ENCODE measurements around the gene LRRC9. TPM values are rescaled to one million over a fixed set of nuclear protein-coding genes. Genes with fewer than 3 reads are reported as not detected.
A peak's percentile ranks its signal among the peaks of the same experiment; 100 is the strongest.

LRRC9 gene
- total RNA-seq, 2 experiments from 2014 or later = not detected

DNA sequence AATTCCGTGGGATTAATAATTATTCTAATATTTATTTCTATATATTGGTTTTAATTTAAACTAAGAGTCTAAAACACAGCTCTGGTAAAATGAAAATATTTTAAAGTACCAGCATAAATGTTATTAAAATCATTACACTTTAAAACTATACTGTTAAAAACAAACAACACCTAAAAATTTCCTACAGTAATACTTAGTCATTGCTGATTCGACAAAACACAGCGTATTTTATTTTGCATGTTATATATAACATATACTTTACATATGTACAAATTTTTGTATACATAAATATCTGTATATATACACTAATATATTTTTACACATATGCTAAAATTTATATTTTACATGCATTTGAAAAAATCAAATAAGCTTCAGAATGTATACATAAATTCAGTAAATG, 165.7 kb downstream of the LRRC9 start:
- no peaks in the 10 kb centered on the region for H3K4me1 ChIP-seq (ENCODE audit: insufficient read depth, low read length)
- no peak overlapping the region for H3K4me3 ChIP-seq (ENCODE audit: low read length)
- no peak for DNase-seq
- H3K27ac ChIP-seq (ENCODE audit: low read depth in 1 of 2, low read length in 2 of 2) = no peak overlapping the region
- intact Hi-C loops (cut with DNase I, micrococcal nuclease) = loop anchor here in 1 of 2 experiments (10.0 kb wide), 2 partner anchors 239 to 889 kb away; no protein-coding TSS in a partner anchor
- Mint-ChIP-seq H3K4me3 (no peak overlapping the region), H3K9me3 (no peaks in the 10 kb centered on the region), H3K4me1 (ENCODE audit: low read depth) (peaks cover 3% of the 10 kb centered on the region), H3K36me3 (ENCODE audit: low read depth) (no peaks in the 10 kb centered on the region), H3K27me3 (peaks cover 5% of the 10 kb centered on the region), H3K27ac (no peak overlapping the region)
- TF ChIP-seq, protein P1, sequence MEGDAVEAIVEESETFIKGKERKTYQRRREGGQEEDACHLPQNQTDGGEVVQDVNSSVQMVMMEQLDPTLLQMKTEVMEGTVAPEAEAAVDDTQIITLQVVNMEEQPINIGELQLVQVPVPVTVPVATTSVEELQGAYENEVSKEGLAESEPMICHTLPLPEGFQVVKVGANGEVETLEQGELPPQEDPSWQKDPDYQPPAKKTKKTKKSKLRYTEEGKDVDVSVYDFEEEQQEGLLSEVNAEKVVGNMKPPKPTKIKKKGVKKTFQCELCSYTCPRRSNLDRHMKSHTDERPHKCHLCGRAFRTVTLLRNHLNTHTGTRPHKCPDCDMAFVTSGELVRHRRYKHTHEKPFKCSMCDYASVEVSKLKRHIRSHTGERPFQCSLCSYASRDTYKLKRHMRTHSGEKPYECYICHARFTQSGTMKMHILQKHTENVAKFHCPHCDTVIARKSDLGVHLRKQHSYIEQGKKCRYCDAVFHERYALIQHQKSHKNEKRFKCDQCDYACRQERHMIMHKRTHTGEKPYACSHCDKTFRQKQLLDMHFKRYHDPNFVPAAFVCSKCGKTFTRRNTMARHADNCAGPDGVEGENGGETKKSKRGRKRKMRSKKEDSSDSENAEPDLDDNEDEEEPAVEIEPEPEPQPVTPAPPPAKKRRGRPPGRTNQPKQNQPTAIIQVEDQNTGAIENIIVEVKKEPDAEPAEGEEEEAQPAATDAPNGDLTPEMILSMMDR (IDR thresholded peaks at IDR 0.05) = no peak
- no peak for ATAC-seq (ENCODE audit: poor library complexity)
- ChIA-PET POLR2A (no interaction called here), CTCF (interaction anchor here (0.7 kb wide), 1 partner anchor 80 kb away, joined by 5 read pairs; the partner anchor contains the start of gene DHRS7)
- H3K36me3 ChIP-seq (ENCODE audit: insufficient read depth, low read length) = no peaks in the 10 kb centered on the region
- no peaks in the 10 kb centered on the region for H3K9me3 ChIP-seq (ENCODE audit: control insufficient read depth in 1 of 2, insufficient read depth in 1 of 2, low read length in 2 of 2)
- H3K27me3 ChIP-seq (ENCODE audit: control insufficient read depth in 1 of 2, insufficient read depth in 2 of 2, low read length in 2 of 2) = no peaks in the 10 kb centered on the region

DNA sequence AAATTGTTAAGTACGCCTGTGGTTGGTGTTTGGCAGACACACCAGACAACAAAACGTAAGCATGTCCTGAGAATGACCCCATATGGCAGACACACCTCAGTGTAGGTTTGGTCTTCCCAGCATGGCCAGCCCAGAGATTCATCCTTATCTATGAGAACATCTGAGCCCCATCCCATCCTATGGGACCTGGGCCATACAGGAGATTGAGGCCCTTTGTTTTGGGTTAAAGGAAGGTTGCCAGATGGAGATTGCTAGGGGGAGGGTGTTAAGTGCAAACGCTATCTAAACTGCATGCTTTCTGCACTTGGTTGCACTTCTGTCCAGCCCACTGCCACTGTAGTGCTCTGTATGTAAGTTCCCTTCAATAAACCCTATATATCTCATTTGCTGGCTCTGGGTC, 167.7 kb downstream of the LRRC9 start:
- Histone ChIP-seq H3K4me3 (ENCODE audit: low read length) (no peak overlapping the region), H3K4me1 (ENCODE audit: insufficient read depth, low read length) (peaks cover 9% of the 10 kb centered on the region), H3K36me3 (ENCODE audit: insufficient read depth, low read length) (no peaks in the 10 kb centered on the region), H3K27ac (ENCODE audit: low read depth in 1 of 2, low read length in 2 of 2) (no peak overlapping the region), H3K27me3 (ENCODE audit: control insufficient read depth in 1 of 2, insufficient read depth in 2 of 2, low read length in 2 of 2) (no peaks in the 10 kb centered on the region), H3K9me3 (ENCODE audit: control insufficient read depth in 1 of 2, insufficient read depth in 1 of 2, low read length in 2 of 2) (no peaks in the 10 kb centered on the region)
- ChIA-PET POLR2A (interaction anchor here (6.3 kb wide), 1 partner anchor 159 kb away, joined by 76 read pairs; the partner anchor contains the start of gene PPM1A), CTCF (no interaction called here)
- no peak for ATAC-seq (ENCODE audit: poor library complexity)
- peaks cover 5% of the 10 kb centered on the region for H3K27me3 Mint-ChIP-seq
- no peak overlapping the region for H3K4me3 Mint-ChIP-seq
- H3K36me3 Mint-ChIP-seq (ENCODE audit: low read depth) = peaks cover 11% of the 10 kb centered on the region
- intact Hi-C loops (cut with DNase I, micrococcal nuclease) = loop anchor here in 1 of 2 experiments (10.0 kb wide), 2 partner anchors 237 to 887 kb away; no protein-coding TSS in a partner anchor
- no peak for DNase-seq
- peaks cover 17% of the 10 kb centered on the region for H3K4me1 Mint-ChIP-seq (ENCODE audit: low read depth)
- H3K27ac Mint-ChIP-seq = no peak overlapping the region
- no peaks in the 10 kb centered on the region for H3K9me3 Mint-ChIP-seq
- TF ChIP-seq, protein P1 (IDR thresholded peaks at IDR 0.05) = no peak

DNA sequence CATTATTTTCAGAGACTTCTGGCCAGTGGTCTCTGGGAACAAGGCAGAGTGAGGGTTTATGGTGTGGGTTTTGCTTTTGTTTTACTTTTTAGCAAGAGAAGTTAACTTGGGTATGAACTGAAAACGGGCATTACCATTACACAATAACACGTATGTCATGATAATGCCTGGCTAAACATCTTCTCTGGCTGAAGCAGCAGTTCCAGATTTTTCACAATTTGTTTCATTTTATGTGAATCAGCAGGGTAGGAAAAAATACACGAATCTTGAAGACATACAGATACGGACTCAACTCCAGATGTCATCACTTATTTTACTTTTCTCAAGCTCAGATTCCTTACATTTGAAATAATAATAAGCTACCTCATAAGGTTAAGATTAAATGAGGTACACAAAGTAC, 169.3 kb downstream of the LRRC9 start:
- no peak for ATAC-seq (ENCODE audit: poor library complexity)
- intact Hi-C loops (cut with DNase I, micrococcal nuclease) = loop anchor here in 1 of 2 experiments (10.0 kb wide), 2 partner anchors 236 to 886 kb away; no protein-coding TSS in a partner anchor
- peaks cover 18% of the 10 kb centered on the region for H3K4me1 ChIP-seq (ENCODE audit: insufficient read depth, low read length)
- H3K36me3 ChIP-seq (ENCODE audit: insufficient read depth, low read length) = no peaks in the 10 kb centered on the region
- TF ChIP-seq, protein P1 (IDR thresholded peaks at IDR 0.05) = no peak
- no peak overlapping the region for H3K27ac ChIP-seq (ENCODE audit: low read depth in 1 of 2, low read length in 2 of 2)
- Mint-ChIP-seq H3K27ac (no peak overlapping the region), H3K9me3 (no peaks in the 10 kb centered on the region), H3K4me3 (peak overlapping the region; percentile 45), H3K4me1 (ENCODE audit: low read depth) (peaks cover 33% of the 10 kb centered on the region), H3K36me3 (ENCODE audit: low read depth) (peaks cover 14% of the 10 kb centered on the region), H3K27me3 (peaks cover 5% of the 10 kb centered on the region)
- H3K9me3 ChIP-seq (ENCODE audit: control insufficient read depth in 1 of 2, insufficient read depth in 1 of 2, low read length in 2 of 2) = no peaks in the 10 kb centered on the region
- ChIA-PET CTCF (interaction anchor here (0.8 to 1.4 kb wide), 2 partner anchors 76 to 242 kb away, joined by 3 to 4 read pairs; partner anchors contain the start of gene DHRS7), POLR2A (interaction anchor here (5.1 to 6.3 kb wide), 2 partner anchors 76 to 158 kb away, joined by 47 to 76 read pairs; partner anchors contain the start of genes DHRS7 and PPM1A)
- no peak overlapping the region for H3K4me3 ChIP-seq (ENCODE audit: low read length)
- H3K27me3 ChIP-seq (ENCODE audit: control insufficient read depth in 1 of 2, insufficient read depth in 2 of 2, low read length in 2 of 2) = no peaks in the 10 kb centered on the region
- DNase-seq = no peak
